ENCODE results near the gene TTI1. TPM values are rescaled to one million over a fixed set of nuclear protein-coding genes. Genes with fewer than 3 reads are reported as not detected.

The TTI1 gene
- total and polyA plus RNA-seq, 2 of the 13 experiments (the other 11 are each of a cell fraction or from before 2014, with no cell fraction given) = 22.9 to 39.8 TPM

DNA sequence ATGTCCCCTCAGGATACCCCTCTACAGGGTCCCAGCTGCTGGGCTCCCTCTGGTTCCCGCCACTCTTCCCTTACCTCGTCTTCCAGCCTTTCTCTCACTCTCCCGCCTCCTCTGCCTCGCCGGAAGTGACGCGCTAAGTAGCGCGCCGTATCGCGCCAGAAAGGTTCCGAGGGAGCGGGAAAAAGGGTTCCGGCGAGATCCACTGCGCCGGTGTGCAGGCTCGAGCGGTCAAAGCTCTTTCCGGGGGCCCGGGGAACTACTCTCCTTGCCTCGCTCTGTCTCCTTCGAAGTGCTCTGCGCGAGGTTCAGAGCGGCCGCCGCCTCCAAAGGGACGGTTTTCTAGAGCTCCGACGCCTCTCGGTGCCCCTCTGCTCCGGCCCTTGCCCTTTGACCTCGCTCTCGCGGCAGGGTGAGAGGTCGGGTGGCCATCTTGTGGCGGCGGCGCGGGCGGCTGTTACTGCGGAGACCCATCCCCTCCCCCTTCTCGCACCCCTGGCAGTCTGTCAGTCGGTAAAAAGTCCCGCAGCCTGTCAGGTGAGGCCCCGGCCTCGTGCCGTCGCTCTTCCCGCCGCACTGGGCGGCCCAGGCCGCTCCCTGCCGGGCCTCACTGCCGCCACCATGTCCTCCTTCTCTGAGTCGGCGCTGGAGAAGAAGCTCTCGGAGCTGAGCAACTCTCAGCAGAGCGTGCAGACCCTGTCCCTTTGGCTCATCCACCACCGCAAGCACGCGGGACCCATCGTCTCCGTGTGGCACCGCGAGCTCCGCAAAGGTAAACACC lies at the start of gene TTI1, which contains the start of gene RPRD1B (continued):
- TF ChIP-seq, protein P1, sequence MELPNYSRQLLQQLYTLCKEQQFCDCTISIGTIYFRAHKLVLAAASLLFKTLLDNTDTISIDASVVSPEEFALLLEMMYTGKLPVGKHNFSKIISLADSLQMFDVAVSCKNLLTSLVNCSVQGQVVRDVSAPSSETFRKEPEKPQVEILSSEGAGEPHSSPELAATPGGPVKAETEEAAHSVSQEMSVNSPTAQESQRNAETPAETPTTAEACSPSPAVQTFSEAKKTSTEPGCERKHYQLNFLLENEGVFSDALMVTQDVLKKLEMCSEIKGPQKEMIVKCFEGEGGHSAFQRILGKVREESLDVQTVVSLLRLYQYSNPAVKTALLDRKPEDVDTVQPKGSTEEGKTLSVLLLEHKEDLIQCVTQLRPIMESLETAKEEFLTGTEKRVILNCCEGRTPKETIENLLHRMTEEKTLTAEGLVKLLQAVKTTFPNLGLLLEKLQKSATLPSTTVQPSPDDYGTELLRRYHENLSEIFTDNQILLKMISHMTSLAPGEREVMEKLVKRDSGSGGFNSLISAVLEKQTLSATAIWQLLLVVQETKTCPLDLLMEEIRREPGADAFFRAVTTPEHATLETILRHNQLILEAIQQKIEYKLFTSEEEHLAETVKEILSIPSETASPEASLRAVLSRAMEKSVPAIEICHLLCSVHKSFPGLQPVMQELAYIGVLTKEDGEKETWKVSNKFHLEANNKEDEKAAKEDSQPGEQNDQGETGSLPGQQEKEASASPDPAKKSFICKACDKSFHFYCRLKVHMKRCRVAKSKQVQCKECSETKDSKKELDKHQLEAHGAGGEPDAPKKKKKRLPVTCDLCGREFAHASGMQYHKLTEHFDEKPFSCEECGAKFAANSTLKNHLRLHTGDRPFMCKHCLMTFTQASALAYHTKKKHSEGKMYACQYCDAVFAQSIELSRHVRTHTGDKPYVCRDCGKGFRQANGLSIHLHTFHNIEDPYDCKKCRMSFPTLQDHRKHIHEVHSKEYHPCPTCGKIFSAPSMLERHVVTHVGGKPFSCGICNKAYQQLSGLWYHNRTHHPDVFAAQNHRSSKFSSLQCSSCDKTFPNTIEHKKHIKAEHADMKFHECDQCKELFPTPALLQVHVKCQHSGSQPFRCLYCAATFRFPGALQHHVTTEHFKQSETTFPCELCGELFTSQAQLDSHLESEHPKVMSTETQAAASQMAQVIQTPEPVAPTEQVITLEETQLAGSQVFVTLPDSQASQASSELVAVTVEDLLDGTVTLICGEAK (IDR thresholded peaks at IDR 0.05) = peak; percentile 75
- TF ChIP-seq, protein P1 (CRISPR knock-in tag; IDR thresholded peaks at IDR 0.05) = peak; percentile 92
- TF ChIP-seq ZNF510 (CRISPR knock-in tag; IDR thresholded peaks at IDR 0.05; ENCODE audit: low read depth) = peak; percentile 98
- TF ChIP-seq, protein P2, sequence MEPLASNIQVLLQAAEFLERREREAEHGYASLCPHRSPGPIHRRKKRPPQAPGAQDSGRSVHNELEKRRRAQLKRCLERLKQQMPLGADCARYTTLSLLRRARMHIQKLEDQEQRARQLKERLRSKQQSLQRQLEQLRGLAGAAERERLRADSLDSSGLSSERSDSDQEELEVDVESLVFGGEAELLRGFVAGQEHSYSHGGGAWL (CRISPR knock-in tag; IDR thresholded peaks at IDR 0.05) = peak; percentile 97
- TF ChIP-seq ZNF879 (CRISPR knock-in tag; IDR thresholded peaks at IDR 0.05) = peak; percentile 98
- peak; percentile 35; the same call in 1 of the 2 replicates for TF ChIP-seq ZNF749 (CRISPR knock-in tag; IDR thresholded peaks at IDR 0.05; ENCODE audit: borderline replicate concordance)
- TF ChIP-seq ZNF282 (IDR thresholded peaks at IDR 0.05; ENCODE audit: partially characterized antibody) = no peak
- TF ChIP-seq, protein P3, sequence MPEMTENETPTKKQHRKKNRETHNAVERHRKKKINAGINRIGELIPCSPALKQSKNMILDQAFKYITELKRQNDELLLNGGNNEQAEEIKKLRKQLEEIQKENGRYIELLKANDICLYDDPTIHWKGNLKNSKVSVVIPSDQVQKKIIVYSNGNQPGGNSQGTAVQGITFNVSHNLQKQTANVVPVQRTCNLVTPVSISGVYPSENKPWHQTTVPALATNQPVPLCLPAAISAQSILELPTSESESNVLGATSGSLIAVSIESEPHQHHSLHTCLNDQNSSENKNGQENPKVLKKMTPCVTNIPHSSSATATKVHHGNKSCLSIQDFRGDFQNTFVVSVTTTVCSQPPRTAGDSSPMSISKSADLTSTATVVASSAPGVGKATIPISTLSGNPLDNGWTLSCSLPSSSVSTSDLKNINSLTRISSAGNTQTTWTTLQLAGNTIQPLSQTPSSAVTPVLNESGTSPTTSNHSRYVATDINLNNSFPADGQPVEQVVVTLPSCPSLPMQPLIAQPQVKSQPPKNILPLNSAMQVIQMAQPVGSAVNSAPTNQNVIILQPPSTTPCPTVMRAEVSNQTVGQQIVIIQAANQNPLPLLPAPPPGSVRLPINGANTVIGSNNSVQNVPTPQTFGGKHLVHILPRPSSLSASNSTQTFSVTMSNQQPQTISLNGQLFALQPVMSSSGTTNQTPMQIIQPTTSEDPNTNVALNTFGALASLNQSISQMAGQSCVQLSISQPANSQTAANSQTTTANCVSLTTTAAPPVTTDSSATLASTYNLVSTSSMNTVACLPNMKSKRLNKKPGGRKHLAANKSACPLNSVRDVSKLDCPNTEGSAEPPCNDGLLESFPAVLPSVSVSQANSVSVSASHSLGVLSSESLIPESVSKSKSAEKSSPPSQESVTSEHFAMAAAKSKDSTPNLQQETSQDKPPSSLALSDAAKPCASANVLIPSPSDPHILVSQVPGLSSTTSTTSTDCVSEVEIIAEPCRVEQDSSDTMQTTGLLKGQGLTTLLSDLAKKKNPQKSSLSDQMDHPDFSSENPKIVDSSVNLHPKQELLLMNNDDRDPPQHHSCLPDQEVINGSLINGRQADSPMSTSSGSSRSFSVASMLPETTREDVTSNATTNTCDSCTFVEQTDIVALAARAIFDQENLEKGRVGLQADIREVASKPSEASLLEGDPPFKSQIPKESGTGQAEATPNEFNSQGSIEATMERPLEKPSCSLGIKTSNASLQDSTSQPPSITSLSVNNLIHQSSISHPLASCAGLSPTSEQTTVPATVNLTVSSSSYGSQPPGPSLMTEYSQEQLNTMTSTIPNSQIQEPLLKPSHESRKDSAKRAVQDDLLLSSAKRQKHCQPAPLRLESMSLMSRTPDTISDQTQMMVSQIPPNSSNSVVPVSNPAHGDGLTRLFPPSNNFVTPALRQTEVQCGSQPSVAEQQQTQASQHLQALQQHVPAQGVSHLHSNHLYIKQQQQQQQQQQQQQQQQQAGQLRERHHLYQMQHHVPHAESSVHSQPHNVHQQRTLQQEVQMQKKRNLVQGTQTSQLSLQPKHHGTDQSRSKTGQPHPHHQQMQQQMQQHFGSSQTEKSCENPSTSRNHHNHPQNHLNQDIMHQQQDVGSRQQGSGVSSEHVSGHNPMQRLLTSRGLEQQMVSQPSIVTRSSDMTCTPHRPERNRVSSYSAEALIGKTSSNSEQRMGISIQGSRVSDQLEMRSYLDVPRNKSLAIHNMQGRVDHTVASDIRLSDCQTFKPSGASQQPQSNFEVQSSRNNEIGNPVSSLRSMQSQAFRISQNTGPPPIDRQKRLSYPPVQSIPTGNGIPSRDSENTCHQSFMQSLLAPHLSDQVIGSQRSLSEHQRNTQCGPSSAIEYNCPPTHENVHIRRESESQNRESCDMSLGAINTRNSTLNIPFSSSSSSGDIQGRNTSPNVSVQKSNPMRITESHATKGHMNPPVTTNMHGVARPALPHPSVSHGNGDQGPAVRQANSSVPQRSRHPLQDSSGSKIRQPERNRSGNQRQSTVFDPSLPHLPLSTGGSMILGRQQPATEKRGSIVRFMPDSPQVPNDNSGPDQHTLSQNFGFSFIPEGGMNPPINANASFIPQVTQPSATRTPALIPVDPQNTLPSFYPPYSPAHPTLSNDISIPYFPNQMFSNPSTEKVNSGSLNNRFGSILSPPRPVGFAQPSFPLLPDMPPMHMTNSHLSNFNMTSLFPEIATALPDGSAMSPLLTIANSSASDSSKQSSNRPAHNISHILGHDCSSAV (CRISPR knock-in tag; IDR thresholded peaks at IDR 0.05; ENCODE audit: borderline replicate concordance) = no peak
- TF ChIP-seq ZNF788 (CRISPR knock-in tag; IDR thresholded peaks at IDR 0.05; ENCODE audit: borderline replicate concordance) = peak; percentile 83; the same call in 1 of the 2 replicates
- TF ChIP-seq ZNF274 (CRISPR knock-in tag; IDR thresholded peaks at IDR 0.05) = peak; percentile 97
- peak; percentile 91 for TF ChIP-seq SALL1 (CRISPR knock-in tag; IDR thresholded peaks at IDR 0.05)

Measured in HepG2 (cell line).